NCI-H345 treated with DMSO at 0.1 percent for 48 hours (cell line): Measurements from ENCODE around the gene SPAG9.

Experiments used
- DNase-seq: peaks from one replicate; lab custom pipeline; 2025; ENCODE audit not compliant: unreplicated experiment; lab: John Stamatoyannopoulos, UW

SPAG9 gene

DNA sequence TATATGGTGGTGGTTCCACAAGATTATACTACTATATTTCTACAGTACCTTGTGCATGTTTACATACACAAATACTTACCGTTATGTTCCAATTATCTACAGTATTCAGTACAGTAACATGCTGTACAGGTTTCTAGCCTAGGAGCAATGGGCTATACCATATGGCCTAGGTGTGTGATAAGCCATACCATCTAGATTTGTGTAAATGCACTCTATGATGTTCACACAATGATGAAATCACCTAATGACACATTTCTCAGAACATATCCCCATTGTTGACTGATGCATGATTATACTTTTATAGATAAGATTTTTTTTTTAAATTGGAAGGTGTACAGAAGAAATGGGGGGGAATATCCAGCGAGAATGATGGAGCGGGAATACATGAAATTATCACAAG lies 131.5 kb downstream of the SPAG9 start:
- no peak for DNase-seq

DNA sequence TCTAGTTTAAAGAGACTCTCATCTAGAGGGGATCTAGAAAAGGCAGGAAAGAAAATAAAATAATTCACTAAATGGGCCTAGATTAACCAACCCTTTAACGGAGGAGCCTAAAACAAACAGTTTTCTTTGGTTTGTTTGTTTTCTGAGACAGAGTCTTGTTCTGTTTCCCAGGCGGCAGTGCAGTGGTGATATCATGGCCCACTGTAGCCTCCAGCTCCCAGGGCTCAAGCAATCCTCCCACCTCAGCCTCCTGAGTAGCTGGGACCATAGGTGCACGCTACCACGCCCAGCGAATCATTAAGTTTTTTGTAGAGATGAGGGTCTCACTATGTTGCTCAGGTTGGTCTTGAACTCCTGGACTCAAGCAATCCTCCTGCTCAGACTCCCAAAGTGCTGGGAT lies 132.2 kb downstream of the SPAG9 start:
- DNase-seq, result no peak

DNA sequence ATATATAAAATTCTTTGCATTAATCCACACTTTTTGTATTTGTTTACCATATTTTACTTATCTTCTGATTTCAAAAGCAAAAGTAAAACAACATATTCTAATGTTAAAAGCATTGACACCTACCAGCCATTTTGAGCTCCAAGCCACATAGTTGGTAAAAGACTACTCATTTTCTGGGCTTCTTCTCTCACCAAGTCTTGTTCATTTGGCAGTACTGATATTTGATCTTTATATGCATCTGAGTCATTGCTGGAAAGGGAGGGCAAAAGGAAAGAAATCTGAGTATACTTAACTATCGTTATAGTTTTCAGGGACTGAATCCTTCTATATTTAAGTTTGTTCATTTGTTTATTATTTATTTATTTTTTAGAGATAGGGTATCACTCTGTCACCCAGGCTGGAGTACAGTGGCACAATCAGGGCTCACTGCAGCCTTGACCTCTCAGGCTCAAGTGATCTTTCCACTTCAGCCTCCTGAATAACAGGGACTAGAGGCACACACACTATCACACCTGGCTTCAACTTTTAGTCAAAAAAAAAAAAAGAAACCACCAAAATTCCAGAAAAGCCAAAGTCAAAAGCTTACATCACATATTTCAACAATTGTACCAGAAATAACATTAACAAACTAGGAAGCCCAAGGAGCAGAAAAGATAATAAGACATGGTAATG lies 133.5 kb downstream of the SPAG9 start:
- DNase-seq, result no peak

GRCh38 chr17:50981279-50981678 lies 139.4 kb downstream of the SPAG9 start:
- no peak for DNase-seq

DNA sequence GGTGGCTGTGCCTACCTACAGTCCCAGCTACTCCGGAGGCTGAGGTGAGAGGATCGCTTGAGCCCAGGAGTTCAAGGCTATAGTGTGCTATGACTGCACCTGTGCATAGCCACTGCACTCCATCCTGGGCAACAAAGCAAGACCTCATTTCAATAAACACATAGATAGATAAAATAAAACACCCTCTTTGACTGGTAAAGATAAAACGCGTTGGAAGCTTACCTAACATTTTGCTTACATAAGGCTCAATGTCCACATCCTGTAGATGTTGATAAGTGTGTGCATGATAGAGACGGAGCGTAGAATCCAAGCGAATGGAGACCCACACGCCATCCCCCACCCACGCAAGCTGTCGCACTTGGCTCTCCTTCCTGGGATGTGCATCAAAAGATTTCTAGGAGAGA lies 141.1 kb downstream of the SPAG9 start:
- no peak for DNase-seq

DNA sequence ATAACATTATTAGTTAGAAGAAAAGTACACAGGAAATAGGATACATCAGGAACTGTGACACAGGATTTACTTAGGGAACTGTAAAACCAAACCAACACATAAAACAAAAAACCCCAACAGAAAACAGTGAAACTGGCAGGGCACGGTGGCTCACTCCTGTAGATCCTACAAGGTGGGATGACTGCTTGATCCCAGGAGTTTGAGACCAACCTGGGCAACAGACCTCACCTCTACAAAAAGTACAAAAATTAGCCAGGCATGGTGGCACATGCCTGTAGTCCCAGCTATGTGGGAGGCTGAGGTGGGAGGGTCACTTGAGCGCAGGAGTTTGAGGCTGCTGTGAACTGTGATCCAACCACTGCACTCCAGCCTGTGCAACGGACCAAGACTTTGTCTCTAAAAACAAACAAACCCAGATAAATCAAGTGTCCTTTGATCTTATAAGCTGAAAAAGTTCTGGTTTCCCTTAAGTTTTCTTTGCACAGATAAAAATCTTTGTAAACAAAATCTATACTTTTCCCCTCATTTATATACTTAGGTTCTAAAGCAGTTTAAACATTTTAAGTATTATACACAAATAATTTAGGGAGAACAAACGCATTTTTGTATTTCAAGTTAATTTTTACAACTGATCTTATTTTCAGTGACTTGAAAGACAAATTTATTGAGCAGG lies 143.0 kb downstream of the SPAG9 start:
- DNase-seq, result no peak

DNA sequence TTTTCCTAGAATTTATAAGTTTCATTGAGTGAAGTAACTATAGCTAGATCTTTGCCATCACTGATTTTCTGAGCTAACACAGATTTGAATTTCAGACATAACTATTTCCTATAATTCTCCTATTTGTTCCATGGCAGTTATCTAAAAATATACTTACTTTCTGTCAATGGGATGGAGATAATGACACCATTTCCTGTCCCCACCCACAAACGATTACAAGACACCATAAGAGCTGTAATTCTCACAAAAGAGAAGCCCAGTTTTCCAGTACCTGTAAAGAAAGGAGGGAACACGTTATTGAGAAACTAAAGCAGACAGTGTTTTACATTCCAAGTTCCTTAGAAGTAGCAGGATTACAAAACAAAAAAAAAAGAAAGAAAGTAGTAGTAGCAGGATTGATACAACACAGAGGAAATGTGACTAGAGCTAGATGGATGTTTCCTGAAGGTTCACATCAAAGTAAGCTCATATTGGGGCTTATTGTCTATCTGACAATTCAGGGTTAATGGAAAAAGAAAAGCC lies 143.7 kb downstream of the SPAG9 start:
- no peak for DNase-seq

GRCh38 chr17:50973557-50974494 lies 146.8 kb downstream of the SPAG9 start:
- no peak for DNase-seq

DNA sequence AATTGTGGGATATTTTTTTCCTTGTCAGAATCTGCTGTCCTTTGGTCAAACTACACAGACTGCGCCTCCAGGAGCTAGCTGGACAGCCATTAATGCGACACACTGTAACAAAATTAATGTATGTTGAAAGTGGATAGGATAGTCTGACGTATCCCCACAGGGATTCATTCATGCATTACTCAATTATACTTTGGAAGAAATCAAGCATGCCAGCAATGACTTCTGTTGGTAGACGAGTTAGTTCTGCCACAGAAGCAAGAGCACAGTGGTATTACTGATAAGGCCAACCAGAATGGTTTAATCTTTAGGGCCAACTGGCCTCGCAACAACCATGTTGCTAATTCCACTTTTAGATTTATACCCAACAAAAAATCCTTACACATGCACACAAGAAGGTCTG lies 148.1 kb downstream of the SPAG9 start:
- no peak for DNase-seq

GRCh38 chr17:50967795-50968194 lies 152.9 kb downstream of the SPAG9 start:
- no peak for DNase-seq

DNA sequence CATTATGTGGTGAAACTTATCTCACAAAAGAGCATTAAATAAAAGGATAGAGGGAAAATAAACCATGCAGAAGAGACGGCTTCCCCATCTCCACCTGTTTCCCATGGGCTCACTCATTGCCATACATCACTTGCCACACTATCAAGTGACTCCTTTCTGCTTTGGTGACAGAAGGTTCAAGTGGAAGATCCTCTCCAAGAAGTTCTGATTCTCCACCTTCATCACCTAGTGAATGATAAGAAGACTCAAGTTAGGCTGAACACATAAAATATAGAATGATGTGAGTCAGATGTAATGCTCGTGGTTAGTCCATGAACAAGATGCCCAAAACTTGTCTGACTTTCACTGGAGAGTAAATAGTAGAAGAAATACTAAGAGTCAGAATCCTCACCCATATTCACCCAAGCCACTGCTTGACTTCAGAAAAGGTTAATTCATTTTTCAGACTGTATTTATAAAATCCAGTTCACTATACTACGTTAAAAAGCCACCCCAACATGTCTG lies 154.5 kb downstream of the SPAG9 start:
- DNase-seq, result no peak

DNA sequence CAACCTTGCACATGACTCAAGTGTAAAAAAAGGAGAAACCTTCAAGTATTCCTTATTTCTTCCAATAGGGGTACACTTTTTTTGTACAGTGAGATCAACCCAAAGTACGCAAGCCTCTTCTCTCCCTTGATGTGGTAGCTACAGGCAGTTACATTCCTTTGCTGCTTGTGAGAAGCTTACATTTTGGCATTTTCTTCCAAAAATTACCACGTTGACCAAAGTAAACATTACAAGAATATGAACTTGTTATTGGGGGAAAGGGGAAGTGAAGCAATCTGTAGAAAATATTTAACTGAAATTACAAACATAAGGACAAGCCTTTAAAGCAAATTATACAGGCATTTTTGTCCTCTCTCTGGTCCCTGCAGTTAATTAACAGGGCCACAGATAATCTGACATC lies 157.5 kb downstream of the SPAG9 start:
- no peak for DNase-seq

GRCh38 chr17:50961282-50962220 lies 159.1 kb downstream of the SPAG9 start:
- no peak for DNase-seq

GRCh38 chr17:50959341-50959740 lies 161.3 kb downstream of the SPAG9 start:
- no peak for DNase-seq

GRCh38 chr17:50957600-50958575 lies 162.8 kb downstream of the SPAG9 start:
- DNase-seq, result no peak

GRCh38 chr17:50956750-50957523 lies 163.7 kb downstream of the SPAG9 start:
- DNase-seq, result peak; percentile 55

- no peak for DNase-seq
These were observed 164.3 kb downstream of the SPAG9 start for GRCh38 chr17:50956409-50956749.

GRCh38 chr17:50955667-50956120 lies 165.0 kb downstream of the SPAG9 start:
- no peak for DNase-seq
